GM04504 (cell line): Measurements from ENCODE around the gene BRSK1.
"Not testable (repeated sequence)": the region's sequence is repeated elsewhere in the genome, so short reads cannot be mapped to it uniquely, and the experiment has no call there.

Experiments used
- DNase-seq: peaks from one replicate; pipeline ENCODE4 v3.0.0-alpha.2; 2012; ENCODE audit warnings: low read depth

Gene BRSK1

DNA sequence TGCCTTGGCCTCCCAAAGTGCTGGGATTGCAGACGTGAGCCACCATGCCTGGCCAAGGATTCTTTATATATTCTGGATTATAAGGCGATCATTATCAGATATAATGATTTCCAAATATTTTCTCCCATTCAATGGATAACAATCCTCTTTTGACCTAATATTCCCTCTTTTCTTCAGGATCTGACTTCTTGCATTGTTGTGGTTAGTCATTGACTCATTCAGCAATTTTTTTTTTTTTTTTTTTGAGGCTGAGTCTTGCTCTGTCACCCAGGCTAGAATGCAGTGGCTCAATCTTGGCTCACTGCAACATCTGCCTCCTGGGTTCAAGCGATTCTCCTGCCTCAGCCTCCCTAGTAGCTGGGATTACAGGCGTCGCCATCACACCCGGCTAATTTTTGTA lies 46.0 kb downstream of the BRSK1 start:
- not testable (repeated sequence) for DNase-seq

DNA sequence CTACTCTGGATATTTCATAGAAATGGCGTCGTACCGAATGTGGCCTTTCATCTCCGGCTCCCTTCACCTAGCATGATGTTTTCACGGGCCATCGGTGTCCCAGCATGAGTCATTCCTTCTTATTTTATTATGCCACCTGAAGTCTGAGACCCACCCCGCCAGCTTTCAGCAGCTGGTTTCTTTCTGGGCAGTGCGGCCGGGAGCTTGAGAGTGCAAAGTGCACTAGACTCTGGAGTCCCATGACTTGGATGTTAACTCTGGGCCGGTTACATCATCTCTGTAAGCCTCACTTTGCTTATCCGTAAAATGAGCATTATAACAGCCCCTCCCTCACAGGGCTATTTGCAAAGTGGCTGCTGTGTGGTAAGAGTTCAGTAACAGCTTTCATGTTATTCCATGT lies 50.1 kb downstream of the BRSK1 start:
- DNase-seq, result no peak

DNA sequence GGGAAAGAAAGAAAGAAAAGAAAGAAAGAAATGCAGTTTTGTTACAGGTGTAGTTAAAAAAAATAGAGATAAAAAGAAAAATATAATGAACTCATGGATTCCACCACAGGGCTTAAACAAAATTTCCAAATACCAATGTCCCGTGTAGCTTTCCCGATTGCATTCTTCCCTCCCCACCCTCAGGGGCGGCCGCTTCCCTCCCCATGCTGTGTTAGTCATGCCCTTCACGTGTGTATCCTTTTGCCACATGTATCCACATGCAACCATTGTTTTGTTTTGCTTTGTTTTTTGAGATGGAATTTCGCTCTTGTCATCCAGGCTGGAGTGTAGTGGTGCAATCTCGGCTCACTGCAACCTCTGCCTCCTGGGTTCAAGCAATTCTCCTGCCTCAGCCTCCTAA lies 52.3 kb downstream of the BRSK1 start:
- peak; percentile 58 for DNase-seq

DNA sequence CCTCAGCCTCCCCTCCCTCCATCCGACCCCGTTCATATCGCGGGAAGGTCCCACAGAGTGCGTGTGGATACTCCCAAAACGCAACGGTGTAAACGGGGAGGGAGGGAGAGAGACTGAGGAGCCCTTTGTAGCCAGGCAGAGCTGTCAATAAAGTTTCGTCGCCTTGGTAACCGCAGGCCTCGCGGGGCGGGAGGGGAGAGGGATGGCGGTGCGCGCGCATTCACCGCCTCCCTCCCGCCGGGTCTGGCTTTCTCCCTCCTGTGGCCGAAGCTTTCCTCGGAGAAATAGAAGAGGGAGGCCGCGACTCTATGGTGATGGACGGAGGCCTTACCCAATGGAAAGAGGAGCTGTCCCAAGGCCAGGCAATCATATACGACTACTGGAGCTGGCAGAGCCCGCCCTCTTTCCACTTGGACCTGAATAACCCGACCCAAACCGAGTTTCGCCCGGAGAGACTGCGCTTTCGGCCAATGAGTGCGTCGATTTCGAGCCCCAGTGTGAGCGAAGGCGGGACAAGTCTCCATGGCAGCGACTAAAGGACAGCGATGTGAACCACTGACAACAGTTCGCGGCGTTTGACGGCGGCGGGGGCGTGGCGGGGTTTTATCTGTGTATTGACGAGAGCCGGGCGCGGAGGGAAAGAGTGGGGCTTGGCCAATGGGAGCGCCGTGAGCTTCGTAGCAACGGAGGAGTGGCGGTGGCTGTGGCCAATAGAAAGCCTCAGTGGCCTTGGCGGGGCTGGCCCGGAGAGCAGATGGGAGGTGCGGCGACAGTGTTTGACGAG lies 55.5 kb downstream of the BRSK1 start, which contains the start of gene KMT5C:
TSS of gene KMT5C (plus strand) at position 772 of the 784 bp plus-strand sequence. CDS start 2,061 bp downstream, outside the sequence.
- DNase-seq, result peak; percentile 100

DNA sequence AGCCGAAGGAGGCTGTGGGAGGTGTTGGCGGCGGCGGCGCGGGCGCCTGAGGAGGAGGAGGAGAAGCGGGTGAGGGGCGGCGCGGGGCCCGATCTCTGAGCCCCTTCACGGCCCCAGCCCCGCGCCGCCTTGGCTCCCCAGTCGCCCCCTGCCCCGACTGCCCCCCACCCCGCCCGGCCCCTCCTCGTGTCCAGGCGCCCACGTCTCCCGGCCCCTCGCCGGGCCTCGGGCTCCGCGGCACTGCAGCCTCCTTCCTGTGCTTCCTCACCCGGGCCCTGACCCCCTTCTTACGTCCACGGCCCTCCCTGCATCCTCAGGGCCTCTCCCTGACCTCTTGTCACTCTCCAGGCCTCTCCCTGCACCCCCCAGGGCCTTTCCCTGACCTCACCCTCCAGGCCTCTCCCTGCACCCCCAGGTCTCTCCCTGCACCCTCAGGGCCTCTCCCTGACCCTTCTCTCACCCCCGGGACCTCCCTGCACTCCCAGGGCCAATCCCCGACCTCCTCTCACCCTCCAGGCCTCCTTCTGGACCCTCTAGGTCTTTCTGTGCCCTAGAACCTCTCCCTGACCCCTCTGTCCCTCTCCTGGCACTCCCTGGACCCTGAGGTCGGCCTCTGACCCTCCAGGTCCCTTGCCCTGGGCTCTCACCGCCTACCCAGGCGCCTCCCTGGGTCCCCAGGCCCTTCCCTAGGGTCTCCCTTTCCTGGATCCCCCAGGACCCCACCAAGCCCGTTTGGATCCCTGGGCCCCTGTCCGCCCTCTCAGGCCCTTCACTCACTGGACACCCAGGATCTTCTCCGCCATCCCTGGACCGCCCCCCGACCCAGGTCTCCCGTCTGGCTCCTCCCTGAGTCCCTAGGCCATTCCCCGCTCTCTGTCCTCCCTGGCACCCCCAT lies 56.3 kb downstream of the BRSK1 start:
- DNase-seq, result no peak

DNA sequence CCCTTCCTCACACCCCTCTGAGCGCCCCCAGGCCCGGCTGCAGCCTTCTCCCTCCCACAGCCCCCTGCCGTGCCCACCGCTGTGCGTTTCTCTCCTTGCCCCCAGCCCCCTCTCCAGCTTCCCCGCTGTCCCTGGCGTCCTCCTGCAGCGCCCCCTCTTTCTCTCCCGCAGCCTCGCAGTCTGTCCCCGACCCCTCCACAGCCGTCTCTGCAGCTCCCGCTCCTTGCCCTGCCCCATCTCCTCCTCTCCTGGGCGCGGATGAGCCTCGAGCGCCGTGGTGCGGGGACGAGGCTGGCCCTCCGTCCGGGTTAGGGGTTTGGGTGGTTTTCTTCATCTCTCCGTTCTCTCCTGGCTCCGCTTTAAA lies 57.0 kb downstream of the BRSK1 start:
- no peak for DNase-seq

DNA sequence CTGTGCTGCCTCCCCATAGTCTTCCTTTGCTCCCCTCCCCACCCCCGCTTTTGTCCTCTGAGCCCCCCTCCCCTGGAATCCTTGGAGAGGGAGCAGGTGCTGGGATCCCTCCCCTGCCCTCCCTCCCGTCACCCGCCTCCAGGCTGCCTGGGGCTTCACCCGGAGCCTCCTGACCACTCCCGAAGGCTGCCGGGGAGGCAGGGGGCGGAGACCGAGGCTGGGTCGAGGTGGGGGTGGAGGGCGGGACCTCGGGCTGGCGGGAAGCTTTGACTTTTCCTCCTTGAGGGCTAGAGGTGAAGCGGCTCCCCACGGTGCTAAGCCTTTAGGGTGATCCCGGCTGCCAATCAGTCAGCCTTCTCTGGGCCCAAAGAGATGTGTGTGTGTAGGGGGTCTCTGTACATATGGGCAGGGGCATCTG lies 57.4 kb downstream of the BRSK1 start:
- DNase-seq, result peak; percentile 24

DNA sequence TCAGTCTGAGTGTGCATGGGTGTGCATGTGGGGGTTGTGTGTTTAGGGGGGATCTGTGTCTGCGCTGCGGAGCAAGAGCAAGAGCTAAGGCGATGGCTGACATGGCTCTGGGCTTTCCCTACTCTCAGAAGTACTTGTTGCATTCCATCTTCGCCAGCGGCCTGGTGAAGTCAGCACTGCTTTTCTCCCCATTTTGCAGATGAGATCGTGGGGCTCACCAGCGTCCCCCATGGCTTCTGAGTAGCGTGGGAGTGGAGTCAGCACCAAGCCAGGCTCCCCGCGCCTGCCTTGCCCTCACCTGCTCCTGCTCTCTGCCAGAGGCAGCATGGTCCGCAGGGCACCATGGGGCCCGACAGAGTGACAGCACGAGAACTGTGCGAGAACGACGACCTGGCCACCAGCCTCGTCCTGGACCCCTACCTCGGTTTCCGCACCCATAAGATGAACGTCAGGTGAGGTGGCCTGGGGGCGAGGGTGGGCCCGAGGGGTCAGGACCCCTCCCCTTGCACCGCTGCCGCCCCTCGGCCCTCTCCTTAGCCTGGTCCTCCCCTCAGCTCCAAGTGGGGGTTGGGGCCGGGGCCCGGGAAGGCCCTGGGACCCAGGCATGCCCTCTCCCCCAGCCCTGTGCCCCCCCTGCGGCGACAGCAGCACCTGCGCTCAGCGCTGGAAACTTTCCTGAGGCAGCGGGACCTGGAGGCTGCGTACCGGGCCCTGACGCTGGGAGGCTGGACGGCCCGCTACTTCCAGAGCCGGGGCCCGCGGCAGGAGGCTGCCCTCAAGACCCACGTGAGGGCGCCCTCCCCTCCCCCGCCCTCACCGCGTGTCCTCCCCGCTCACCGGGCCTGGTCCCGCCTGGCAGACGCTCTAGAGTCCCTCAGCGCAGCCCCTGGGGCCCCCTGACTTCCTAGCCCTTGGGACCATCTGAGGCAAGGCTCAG lies 58.1 kb downstream of the BRSK1 start:
- DNase-seq, result no peak

DNA sequence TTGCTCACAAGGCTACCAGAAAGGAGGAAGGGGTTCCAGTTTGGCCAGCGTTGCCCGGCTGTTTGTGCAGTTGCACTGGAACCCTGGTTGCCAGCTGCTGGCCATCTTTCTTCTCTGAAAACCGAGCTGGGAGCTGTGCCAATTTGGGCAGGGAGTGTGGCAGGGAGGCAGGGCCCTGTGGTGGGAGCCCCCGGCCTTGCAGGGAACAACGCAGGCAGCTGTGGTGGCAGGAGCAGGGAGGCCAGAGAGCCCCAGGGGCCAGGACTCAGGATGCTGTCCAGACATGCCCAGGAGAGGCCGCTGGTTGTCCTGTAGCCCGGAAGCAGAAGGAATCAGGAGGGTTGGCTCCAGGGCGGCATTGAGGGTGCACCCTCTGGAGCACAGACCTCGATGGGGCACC lies 60.6 kb downstream of the BRSK1 start:
- DNase-seq, result no peak

DNA sequence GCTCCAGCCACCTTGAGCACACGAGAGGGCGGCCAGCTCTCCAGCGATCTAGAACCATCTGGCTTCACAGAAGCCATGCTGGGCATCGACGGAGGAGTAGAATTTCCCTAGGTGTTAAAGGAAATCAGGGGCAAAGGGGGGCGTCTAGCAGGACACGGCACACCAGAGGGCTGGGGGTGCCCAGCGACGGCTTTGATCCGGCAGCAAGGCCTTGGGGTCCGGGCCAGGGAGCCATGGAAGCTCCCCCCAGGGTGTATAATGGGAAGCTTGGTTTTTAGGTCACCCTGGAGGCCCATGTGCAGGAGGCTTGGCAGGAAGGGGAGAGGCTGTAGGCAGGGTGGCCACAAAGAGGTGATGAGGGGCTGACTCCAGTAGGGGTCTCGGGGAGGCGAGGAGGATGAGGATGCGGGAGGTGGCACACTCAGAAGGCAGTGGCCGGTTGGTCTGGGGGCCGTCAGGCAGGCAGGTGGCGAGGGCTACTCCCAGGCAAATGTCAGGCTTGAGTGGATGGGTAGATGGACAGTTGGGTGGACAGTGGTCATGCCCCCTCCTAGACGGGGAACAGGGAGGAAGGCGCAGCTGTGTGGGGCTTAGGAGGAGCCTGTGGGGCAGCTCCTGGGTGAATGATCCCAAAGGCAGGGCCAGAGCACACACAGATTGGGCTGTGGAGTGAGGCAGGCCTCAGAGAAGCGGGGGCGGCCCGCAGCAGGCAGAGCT lies 61.5 kb downstream of the BRSK1 start:
- no peak for DNase-seq

DNA sequence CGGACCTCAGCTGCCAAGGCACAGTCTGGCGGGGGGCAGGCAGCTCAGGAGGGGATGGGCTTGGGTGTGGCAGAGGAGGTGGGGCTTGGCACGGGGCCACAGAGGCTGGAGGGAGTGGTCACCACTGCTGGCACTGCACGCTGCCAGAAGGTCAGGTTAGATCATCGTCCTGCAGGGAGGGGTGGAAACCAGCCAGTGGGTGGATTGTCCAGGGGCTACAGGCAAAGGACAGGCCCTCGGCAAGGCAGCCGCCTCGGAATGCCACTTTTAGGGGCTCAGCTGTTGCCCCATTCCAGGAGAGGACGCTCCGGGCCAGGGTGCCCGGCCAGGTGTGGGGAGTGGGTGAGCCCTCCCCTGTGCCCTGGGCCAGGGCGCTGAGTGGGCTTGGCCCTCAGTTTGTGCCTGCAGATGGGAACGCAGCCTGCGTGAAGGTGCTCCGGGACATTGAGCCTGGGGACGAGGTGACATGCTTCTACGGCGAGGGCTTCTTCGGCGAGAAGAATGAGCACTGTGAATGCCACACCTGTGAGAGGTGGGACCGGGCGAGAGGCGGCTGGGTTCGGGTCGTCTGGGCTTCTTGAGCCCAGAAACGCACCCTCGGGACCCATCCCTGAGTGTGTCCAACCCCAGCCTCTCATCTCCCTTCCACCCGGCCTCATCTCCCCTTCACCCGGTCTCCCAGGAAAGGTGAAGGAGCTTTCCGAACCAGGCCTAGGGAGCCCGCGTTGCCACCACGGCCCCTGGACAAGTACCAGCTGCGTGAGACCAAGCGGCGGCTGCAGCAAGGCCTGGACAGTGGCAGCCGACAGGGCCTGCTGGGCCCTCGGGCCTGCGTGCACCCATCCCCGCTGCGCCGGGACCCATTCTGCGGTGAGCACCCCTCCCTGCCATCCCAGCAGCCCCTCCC lies 62.3 kb downstream of the BRSK1 start:
- DNase-seq, result no peak

DNA sequence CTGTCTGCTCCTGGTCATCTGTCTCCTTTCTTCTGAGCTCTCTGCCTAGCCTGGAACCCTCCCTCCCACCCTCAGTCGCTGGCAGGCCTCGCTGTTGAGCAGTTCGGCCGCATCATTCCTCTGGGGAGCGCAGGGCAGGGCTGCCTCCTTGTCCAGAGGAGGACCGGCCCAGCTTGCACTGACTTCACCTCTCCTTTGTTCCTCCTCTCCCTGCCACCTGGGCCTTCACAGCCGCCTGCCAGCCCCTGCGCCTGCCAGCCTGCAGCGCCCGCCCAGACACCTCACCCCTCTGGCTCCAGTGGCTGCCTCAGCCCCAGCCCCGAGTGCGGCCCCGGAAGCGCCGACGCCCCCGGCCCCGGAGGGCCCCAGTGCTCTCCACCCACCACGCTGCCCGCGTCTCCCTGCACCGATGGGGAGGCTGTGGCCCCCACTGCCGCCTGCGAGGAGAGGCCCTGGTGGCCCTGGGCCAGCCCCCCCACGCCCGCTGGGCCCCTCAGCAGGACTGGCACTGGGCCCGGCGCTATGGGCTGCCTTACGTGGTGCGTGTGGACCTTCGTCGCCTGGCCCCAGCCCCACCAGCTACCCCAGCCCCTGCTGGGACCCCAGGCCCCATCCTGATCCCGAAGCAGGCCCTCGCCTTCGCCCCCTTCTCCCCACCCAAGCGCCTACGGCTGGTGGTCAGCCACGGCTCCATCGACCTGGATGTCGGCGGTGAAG lies 63.1 kb downstream of the BRSK1 start:
- no peak for DNase-seq

DNA sequence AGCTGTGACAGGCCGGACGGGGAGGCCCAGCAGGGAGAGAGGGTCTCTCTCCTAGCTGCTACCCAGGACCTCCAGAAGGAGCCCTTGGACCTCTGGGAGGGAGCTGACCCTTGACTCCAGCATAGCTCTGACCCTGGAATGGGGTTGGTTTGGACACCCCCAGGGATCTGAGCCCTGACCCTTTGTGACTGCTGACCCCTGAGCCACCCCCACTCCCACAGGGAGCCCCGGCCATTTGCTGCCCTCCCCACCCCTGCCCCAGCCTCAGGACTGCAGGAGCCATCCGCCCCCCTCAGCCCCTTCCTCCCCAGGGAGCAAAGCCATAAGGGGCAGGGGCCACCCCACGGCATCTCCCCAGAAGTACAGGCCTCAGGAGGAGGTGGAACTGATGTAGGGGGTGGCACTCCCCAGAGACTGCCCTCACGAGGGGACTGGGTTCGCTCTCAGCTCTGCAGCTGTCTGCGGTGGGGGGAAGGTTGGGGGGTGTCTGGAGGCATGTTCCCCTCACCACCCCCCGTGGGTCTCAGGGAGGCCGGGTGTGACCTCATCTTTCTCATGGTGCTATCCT lies 63.7 kb downstream of the BRSK1 start:
- DNase-seq, result no peak

DNA sequence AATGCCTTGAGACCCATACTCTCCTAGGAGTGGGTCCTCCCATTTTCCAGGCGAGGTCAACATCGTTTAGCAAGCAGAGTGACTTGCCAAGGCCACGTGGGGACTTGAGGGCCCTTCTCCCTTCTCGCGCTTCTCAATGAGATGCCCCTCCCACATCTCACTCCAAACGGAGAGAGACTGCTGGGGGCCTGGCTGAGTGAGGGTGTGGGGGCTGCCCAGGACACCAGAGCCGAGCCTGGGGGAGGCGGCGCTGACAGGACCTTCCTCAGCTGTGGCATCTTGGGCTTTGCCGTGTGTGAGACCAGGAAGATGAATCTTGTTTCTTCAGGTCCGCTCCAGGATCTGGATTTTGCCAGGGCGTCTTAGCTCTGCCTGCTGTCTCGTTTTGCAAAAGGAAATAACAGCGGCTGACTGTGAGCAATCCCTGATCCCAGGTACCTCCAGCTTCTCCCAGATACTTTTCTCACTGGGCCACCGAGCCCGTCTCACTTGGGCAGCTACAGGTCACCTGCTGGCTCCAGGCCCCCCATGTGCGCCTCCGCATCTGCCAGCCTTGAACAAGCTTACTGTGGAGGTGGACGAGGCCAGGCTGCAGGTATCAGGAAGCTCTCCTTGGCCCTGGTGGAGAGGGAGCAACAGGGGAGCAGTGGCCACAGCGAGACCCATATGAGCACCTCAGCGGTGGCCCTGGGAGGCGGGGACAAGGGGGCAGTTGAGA lies 64.7 kb downstream of the BRSK1 start:
- DNase-seq, result no peak

DNA sequence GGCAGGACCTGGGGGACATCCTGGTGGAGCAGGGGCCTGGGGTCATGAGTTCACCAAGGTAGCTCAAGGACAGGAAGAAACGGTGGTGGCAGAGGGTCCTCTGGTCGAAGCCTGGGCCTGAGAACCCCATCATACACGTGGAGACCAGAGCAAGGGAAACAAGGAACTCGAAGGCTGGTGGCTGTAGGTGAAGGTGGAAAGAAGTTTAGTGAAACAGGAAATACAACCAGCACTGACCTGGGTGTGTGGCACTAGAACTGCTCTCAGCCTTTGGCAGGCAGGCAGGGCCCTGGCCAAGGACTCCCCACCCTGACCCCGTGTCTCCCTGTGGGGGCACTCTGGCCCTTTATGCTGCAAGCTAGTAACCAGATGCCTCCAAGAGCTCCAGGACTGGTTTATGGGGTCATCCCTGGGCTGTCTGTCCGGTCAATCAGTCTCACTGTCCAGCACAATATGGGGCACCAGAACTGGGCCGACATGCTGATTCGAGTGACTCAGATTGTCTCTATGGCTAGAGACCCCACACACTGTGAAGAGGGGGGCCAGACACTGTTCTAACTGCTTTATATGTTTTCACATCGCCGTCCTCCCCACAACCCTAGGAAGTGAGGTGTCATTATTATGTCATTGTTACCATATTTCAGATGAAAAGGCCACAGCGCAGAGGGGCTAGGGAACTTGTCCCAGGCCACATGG lies 67.0 kb downstream of the BRSK1 start:
- no peak for DNase-seq

DNA sequence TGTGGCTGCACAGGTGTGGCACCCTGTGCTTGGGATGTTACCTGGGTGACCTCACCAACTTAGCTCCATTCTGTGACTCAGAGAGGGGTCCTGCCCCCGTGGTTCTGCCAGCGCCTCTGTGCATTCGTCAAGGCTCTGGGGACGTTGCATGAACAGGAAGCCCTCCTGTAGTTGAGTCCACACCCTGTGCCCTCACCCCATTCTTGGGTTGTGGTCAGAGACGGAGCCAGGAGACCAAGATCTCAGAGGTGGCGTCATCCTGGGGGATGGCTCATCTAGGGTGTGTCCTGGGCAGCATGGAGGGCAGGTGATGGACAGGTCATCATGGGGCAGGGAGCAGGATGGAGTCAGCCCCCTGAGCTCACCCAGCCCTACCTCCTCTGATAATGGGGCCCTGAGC lies 68.2 kb downstream of the BRSK1 start:
- no peak for DNase-seq

DNA sequence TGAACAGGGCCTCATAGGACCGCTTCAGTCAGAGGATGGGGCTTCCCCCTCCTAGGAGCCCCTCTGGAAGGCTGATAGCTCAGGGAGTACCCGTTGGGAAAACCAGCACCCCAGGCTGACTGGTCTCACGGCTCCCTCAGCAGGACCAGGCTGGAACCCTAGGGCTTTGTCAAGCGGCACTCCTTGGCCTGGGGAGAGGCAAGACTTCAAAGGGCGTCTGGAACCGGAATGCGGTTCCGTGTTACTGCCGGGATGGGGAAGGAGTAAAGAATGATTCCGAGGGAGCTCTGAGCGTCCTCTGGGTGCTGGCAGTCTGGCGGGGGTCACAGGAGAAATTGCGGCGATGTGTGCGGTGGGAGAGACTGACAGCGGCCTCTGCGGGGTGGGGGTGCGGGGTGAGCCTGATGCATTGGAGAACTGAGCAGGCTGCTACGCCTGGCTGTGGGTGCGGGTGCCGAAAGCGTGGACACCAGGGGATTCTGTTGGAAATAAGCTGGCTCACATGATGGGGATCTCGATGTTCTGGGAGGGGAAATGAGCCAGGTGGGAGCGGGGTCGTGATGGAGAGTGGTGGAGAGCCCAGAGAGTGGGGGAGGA lies 68.8 kb downstream of the BRSK1 start:
- no peak for DNase-seq

DNA sequence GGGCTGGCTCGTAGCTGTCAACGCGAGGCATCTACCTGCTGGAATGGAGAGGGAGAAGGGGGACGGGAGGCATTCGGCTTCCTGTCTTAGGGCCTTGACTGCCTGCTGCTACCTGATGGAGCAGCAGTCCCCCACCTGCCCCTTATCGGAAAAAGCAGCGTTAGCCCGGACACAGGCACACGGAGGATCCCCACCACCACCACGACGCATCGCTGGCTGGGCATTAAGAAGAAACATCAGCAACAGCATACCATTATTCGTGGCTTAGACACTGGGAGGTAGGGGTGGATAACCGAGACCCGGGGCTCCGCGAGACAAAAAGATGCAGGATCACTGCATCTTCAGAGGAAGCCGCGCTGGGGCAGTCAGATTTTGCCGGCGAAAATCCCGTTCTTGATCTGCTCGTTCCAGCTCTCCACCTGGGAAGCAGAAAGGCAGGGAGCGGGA lies 69.6 kb downstream of the BRSK1 start:
- DNase-seq, result no peak
